ENCODE data around the gene ZNF20.
"Not testable (repeated sequence)": the region's sequence is repeated elsewhere in the genome, so short reads cannot be mapped to it uniquely, and the experiment has no call there.

Gene ZNF20

GRCh38 chr19:12111943-12112637, 28.1 kb downstream of the ZNF20 start:
- no peak for DNase-seq

- DNase-seq, result no peak
Observed at GRCh38 chr19:12111176-12111575, 29.0 kb downstream of the ZNF20 start.

- not testable (repeated sequence) for DNase-seq
Observed at GRCh38 chr19:12103909-12104308, 36.2 kb downstream of the ZNF20 start.

- no peak for DNase-seq
Observed at GRCh38 chr19:12098040-12098439, 42.1 kb downstream of the ZNF20 start.

- no peak for DNase-seq
Observed at GRCh38 chr19:12095111-12095790, 44.9 kb downstream of the ZNF20 start.

GRCh38 chr19:12093777-12094176, 46.4 kb downstream of the ZNF20 start:
- no peak for DNase-seq

- DNase-seq, result no peak
Observed at GRCh38 chr19:12092956-12093355, 47.2 kb downstream of the ZNF20 start.

- no peak for DNase-seq
Observed at GRCh38 chr19:12092065-12092867, 47.9 kb downstream of the ZNF20 start.

GRCh38 chr19:12090807-12091206, 49.3 kb downstream of the ZNF20 start:
- DNase-seq, result peak; percentile 2

GRCh38 chr19:12085074-12085818, 54.9 kb downstream of the ZNF20 start:
- no peak for DNase-seq

GRCh38 chr19:12083336-12083735, 56.8 kb downstream of the ZNF20 start:
- not testable (repeated sequence) for DNase-seq
